ENCODE measurements around the gene PRDM12.

Gene PRDM12

GRCh38 chr9:130660683-130661450 lies 3.5 kb upstream of the PRDM12 start:
- H3K27ac ChIP-seq: no peak overlapping the region
- peak overlapping the region; percentile 22 for H3K4me3 ChIP-seq (ENCODE audit: low read depth, low read length)
- H3K27me3 ChIP-seq (ENCODE audit: control insufficient read depth, insufficient read depth, low read length): peaks cover 39% of the 10 kb centered on the region
- H3K9me3 ChIP-seq (ENCODE audit: control insufficient read depth, low read length): no peaks in the 10 kb centered on the region
- no peak overlapping the region for H2AFZ ChIP-seq
- no peak overlapping the region for H3K9ac ChIP-seq
- TF ChIP-seq, protein P1, sequence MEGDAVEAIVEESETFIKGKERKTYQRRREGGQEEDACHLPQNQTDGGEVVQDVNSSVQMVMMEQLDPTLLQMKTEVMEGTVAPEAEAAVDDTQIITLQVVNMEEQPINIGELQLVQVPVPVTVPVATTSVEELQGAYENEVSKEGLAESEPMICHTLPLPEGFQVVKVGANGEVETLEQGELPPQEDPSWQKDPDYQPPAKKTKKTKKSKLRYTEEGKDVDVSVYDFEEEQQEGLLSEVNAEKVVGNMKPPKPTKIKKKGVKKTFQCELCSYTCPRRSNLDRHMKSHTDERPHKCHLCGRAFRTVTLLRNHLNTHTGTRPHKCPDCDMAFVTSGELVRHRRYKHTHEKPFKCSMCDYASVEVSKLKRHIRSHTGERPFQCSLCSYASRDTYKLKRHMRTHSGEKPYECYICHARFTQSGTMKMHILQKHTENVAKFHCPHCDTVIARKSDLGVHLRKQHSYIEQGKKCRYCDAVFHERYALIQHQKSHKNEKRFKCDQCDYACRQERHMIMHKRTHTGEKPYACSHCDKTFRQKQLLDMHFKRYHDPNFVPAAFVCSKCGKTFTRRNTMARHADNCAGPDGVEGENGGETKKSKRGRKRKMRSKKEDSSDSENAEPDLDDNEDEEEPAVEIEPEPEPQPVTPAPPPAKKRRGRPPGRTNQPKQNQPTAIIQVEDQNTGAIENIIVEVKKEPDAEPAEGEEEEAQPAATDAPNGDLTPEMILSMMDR (IDR thresholded peaks at IDR 0.05): no peak
- no peaks in the 10 kb centered on the region for H3K4me1 ChIP-seq
- H3K4me2 ChIP-seq (ENCODE audit: low read length): peak overlapping the region; percentile 55
- H3K79me2 ChIP-seq: no peaks in the 10 kb centered on the region
- no peaks in the 10 kb centered on the region for H3K36me3 ChIP-seq (ENCODE audit: control insufficient read depth, insufficient read depth, low read length)

DNA sequence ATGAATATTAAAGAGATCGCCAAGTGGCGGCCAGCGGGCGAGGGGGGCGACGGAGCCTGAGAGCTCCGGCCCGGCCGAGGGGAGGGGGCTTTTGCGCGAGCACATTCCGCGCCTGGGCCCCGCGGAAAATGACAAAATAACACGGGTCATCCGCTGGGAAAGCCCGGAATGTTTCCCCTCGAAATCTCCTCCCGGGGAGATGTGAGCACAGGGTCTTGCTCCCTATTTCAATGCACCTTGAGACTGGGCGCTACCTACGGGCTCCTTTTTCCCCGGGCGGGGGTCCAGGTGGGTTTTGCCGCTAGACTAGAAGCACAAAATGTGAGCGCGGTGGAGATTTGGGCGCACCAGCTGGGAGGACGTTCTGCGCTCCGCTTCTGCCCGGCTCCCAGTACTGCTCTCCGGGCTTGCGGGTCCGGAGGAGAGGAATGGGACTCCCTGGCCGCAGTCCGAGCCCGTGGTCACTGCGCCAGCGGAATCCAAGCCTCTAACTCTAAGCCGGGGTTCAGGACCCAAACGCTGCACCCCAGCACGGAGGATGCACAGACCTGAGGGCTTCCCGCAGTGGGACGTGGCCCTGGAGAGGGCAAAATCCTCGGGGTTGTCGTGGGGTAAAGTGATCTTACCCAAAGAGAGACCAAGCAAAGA lies 2.8 kb upstream of the PRDM12 start:
- Histone ChIP-seq H3K36me3 (ENCODE audit: control insufficient read depth, insufficient read depth, low read length) (no peaks in the 10 kb centered on the region), H3K27ac (no peak overlapping the region), H3K27me3 (ENCODE audit: control insufficient read depth, insufficient read depth, low read length) (peaks cover 39% of the 10 kb centered on the region), H3K9me3 (ENCODE audit: control insufficient read depth, low read length) (no peaks in the 10 kb centered on the region), H3K4me3 (ENCODE audit: low read depth, low read length) (peak overlapping the region; percentile 22), H2AFZ (no peak overlapping the region), H3K4me1 (no peaks in the 10 kb centered on the region), H3K79me2 (no peaks in the 10 kb centered on the region), H3K9ac (no peak overlapping the region), H3K4me2 (ENCODE audit: low read length) (peak overlapping the region; percentile 55)
- TF ChIP-seq, protein P1 (IDR thresholded peaks at IDR 0.05): no peak

DNA sequence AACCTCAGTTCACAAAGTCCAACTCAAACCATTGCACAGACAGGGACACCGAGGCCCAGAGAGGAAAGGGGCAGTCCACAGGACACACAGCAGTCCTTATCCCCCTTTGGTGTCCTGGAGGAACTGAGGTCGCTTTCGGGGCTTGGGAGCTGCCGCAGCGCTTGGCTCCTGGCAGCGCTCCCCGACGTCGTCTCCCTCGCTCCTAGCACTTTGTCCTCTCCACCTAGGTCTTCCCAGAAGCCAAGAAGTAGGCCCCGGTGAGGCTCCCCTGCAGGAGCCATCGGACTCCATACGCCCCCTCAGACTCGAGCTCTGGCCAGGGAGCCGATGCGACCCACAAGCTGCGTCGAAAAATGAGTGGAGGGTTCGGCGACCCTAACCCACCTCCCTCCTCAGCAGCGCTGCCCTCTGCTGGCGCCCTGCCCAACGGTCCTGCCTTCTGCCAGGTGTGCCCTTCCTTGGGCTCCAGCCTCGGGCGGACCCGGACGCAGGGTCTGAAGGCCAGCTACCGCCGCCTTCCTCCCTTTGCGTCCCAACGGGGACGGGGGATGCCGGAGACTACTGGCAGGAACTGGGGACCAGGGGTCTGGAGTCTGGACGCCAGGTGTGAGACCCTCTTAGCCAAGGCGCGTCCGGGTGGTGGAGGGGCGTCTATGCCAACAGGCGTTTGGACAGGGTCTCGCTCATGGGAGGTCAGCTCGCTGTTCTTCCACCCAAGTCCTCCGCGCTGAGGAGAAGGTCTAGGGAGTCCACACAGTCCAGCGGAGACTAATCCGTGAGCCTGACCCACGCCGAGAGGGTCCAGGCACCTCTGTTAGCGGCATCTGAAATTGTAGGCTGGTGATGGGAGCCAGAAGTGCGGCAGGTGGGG lies 2.1 kb upstream of the PRDM12 start:
- H2AFZ ChIP-seq: no peak overlapping the region
- H3K4me3 ChIP-seq (ENCODE audit: low read depth, low read length): no peak overlapping the region
- H3K9ac ChIP-seq: no peak overlapping the region

DNA sequence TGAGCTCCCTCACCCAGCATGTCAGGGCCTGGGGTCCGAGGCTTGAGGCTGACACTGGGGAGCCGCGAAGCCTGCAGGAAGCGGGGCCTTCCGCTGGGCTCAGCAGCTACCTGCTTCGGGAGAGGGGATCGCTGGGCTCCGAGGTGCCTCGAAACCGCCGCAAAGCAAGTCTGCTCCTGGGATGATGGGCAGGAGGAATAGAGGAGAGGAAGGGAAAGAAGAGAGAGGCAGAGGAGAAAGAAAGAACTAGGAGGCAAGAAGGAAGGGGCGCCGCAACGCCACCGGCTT lies 1.5 kb upstream of the PRDM12 start:
- Histone ChIP-seq H3K79me2 (no peaks in the 10 kb centered on the region), H3K4me2 (ENCODE audit: low read length) (peak overlapping the region; percentile 35), H3K36me3 (ENCODE audit: control insufficient read depth, insufficient read depth, low read length) (no peaks in the 10 kb centered on the region), H3K9ac (no peak overlapping the region), H3K27ac (no peak overlapping the region), H3K4me1 (no peaks in the 10 kb centered on the region), H3K9me3 (ENCODE audit: control insufficient read depth, low read length) (no peaks in the 10 kb centered on the region), H2AFZ (no peak overlapping the region), H3K4me3 (ENCODE audit: low read depth, low read length) (no peak overlapping the region), H3K27me3 (ENCODE audit: control insufficient read depth, insufficient read depth, low read length) (peaks cover 39% of the 10 kb centered on the region)
- TF ChIP-seq, protein P1 (IDR thresholded peaks at IDR 0.05): no peak

More for the DNA sequence above, 2.1 kb upstream of the PRDM12 start:
- Histone ChIP-seq H3K79me2 (no peaks in the 10 kb centered on the region), H3K9me3 (ENCODE audit: control insufficient read depth, low read length) (no peaks in the 10 kb centered on the region), H3K4me2 (ENCODE audit: low read length) (peak overlapping the region; percentile 35), H3K36me3 (ENCODE audit: control insufficient read depth, insufficient read depth, low read length) (no peaks in the 10 kb centered on the region), H3K27ac (no peak overlapping the region), H3K4me1 (no peaks in the 10 kb centered on the region), H3K27me3 (ENCODE audit: control insufficient read depth, insufficient read depth, low read length) (peaks cover 39% of the 10 kb centered on the region)
- TF ChIP-seq, protein P1 (IDR thresholded peaks at IDR 0.05): no peak
